ENCODE results near the gene PTGES2. TPM values are rescaled to one million over a fixed set of nuclear protein-coding genes. Genes with fewer than 3 reads are reported as not detected.

Gene PTGES2
- total and polyA plus RNA-seq, 9 of the 15 experiments (the other 6 are each of a cell fraction or from before 2014, with no cell fraction given) = 2.4 to 196 (median 90.1) TPM

GRCh38 chr9:128164307-128164885 lies 36.9 kb upstream of the PTGES2 start:
- intact Hi-C loops (cut with micrococcal nuclease) (loop anchor here (5.0 kb wide), 1 partner anchor 43 kb away; no protein-coding TSS in a partner anchor), in situ Hi-C loops (cut with MboI) (no loop called here)
- POLR2A ChIA-PET = interaction anchor here (0.5 to 11.0 kb wide), 8 partner anchors 11 to 183 kb away, joined by 3 to 155 read pairs (median 4); partner anchors contain the start of genes CIZ1 and EEIG1
- Histone ChIP-seq H3K36me3 (ENCODE audit: control insufficient read depth, insufficient read depth, low read length) (peaks cover 70% of the 10 kb centered on the region), H3K27ac (ENCODE audit: extremely low read depth, low read depth, low read length) (peak overlapping the region; percentile 30; the same call in 1 of the 3 replicates), H3K4me2 (ENCODE audit: insufficient read depth, low read length) (no peak overlapping the region), H3K9me1 (ENCODE audit: control insufficient read depth, insufficient read depth, low read length) (no peaks in the 10 kb centered on the region), H4K20me1 (replicated peaks; ENCODE audit: control insufficient read depth, insufficient read depth, low read length) (peaks cover 23% of the 10 kb centered on the region; the same call in 1 of the 2 replicates), H3K4me3 (no peak overlapping the region), H3K9me3 (replicated peaks; ENCODE audit: control insufficient read depth, insufficient read depth, low read depth, low read length) (no peaks in the 10 kb centered on the region), H3K9ac (ENCODE audit: insufficient read depth in 1 of 2, low read depth in 2 of 2, low read length in 2 of 2) (peak overlapping the region in 1 of 2 experiments; percentile 75; a peak in 2 of 4 replicates), H3K27me3 (ENCODE audit: control insufficient read depth in 2 of 2, insufficient read depth in 2 of 2, low read length in 2 of 2) (no peaks in the 10 kb centered on the region), H3K79me2 (ENCODE audit: control insufficient read depth, insufficient read depth, low read length) (peaks cover 24% of the 10 kb centered on the region), H2AFZ (ENCODE audit: low read depth, low read length) (no peak overlapping the region), H3K4me1 (replicated peaks in 1 of 2; ENCODE audit: control insufficient read depth in 2 of 2, insufficient read depth in 2 of 2, low read length in 2 of 2) (peaks cover 5 to 44% of the 10 kb centered on the region in 2 experiments)
- CTCF ChIA-PET (ENCODE audit: low intra/inter-chr PET ratio) = no interaction called here
- no TSS peak for BruUV-seq (replicated peaks)
- FAIRE-seq (no peak), ATAC-seq (no peak), DNase-seq (ENCODE audit: extremely low read depth in 1 of 4, low spot score in 3 of 4) (no peak)
- WGBS (ENCODE audit: insufficient coverage, low coverage, missing lambda C conversion rate) = 77% methylated on average over 14 of the region's 14 CpGs
- no peak for TF ChIP-seq BCOR (IDR thresholded peaks at IDR 0.05)
- no peak for TF ChIP-seq YBX1 (IDR thresholded peaks at IDR 0.05)
- no peak for TF ChIP-seq XRCC4 (IDR thresholded peaks at IDR 0.05; ENCODE audit: extremely low read depth, insufficient read depth, insufficient read length)
- peak; percentile 36 for TF ChIP-seq POLR2B (IDR thresholded peaks at IDR 0.05; ENCODE audit: low read depth, partially characterized antibody)
- no peak for TF ChIP-seq HMG20B (CRISPR knock-in tag; IDR thresholded peaks at IDR 0.05)
- peak; percentile 27 for TF ChIP-seq SETDB1 (IDR thresholded peaks at IDR 0.05; ENCODE audit: low read length)
- peak; percentile 3 for TF ChIP-seq KDM5B (IDR thresholded peaks at IDR 0.05; ENCODE audit: insufficient replicate concordance, low read depth, low read length)
- 0 out of 4 replicates have a peak, but pooled peaks of 1 of the 2 experiments have one; percentile 24 for TF ChIP-seq BCLAF1 (IDR thresholded peaks at IDR 0.05; ENCODE audit: borderline replicate concordance in 1 of 2, control insufficient read depth in 1 of 2, low read depth in 2 of 2, low read length in 1 of 2)
- 0 out of 2 replicates have a peak, but pooled peaks have one; percentile 30 for TF ChIP-seq POLR2G (IDR thresholded peaks at IDR 0.05; ENCODE audit: low read depth, low read length)
- TF ChIP-seq NR2C1 (IDR thresholded peaks at IDR 0.05) = no peak
- no peak for TF ChIP-seq NR2C1 (tag; IDR thresholded peaks at IDR 0.05)
- TF ChIP-seq PRMT5 (CRISPR knock-in tag; IDR thresholded peaks at IDR 0.05) = no peak
